ENCODE results near the gene PLD3.

PLD3 gene, protein sequence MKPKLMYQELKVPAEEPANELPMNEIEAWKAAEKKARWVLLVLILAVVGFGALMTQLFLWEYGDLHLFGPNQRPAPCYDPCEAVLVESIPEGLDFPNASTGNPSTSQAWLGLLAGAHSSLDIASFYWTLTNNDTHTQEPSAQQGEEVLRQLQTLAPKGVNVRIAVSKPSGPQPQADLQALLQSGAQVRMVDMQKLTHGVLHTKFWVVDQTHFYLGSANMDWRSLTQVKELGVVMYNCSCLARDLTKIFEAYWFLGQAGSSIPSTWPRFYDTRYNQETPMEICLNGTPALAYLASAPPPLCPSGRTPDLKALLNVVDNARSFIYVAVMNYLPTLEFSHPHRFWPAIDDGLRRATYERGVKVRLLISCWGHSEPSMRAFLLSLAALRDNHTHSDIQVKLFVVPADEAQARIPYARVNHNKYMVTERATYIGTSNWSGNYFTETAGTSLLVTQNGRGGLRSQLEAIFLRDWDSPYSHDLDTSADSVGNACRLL

GRCh38 chr19:40348125-40348913 is at the start of gene PLD3, which contains the start of gene C19orf47:
Gene PLD3 (plus strand): TSS chr19:40348695. CDS start chr19:40366484, 17,789 bp downstream.
Gene C19orf47 (minus strand): TSS chr19:40348397. CDS start chr19:40341857, 6,540 bp downstream.
- peak; percentile 99 to 100 for DNase-seq

DNA sequence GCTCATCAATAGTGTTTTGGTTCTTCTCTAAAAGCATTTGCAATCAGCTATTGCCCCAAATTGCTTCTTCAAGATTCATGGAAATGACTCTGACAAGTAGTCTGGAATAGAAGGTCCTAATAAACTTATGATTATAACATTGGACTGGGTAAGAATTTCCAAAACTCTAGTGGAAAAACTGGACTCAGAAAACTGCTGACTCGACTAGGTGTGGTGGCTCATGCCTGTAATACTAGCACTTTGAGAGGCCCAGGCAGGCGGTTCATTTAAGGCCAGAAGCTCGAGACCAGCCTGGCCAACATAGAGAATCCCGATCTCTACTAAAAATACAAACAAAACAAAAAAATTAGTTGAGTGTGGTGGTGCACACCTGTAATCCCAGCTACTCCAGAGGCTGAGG is 47.8 kb upstream of the PLD3 start:
- no peak for DNase-seq

DNA sequence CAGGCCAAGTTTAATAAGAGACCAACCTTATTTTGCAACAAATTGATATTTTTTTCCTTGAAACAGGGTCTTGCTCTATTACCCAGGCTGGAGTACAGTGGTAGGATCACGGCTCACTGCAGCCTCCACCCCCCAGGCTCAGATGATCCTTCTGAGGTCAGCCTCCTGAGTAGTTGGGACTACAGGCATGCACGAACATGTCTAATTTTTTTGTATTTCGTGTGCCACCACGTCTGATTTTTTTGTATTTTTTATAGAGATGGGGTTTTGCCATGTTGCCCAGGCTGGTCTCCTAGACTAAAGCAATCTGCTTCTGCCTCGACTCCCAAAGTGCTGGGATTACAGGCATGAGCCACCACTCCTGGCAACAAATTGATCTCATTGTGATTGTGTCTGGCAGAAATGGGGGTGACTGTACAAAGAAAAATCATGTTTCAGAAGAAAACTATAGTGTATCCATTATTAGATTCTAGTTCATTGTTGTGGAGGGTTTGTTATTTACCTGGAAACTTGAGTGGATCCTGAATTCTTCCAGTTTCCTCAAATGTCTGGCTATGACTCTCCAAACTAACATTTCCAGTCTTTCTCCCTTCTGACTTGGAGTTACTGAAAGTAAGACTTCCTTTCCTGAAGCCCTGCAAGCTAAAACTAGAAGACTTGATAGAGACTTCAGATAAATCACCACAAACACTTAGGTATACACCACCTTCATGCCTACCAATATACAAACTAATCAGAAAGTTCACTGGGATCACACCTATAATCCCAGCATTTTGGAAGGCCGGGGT is 46.1 kb upstream of the PLD3 start:
- DNase-seq: no peak

DNA sequence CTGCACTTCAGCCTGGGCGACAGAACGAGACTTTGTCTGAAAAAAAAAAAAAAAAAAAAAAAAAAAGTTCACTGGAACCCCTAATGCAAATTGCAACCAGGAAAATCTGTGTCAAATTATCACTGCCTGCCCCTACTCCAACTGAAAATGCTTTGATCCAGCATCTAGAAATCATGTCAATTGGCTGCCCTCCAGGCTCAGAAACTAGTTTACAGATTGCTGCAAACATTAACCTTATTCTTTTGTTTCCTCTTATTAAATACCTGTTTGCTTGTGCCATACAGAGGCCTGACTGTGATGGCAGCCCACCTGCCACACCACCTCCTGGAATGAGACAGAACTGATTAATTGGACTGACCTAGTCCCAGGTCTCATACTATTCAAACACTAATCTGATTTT is 44.7 kb upstream of the PLD3 start:
- no peak for DNase-seq

GRCh38 chr19:40304306-40304705 is 44.2 kb upstream of the PLD3 start:
- DNase-seq: no peak

GRCh38 chr19:40305403-40305802 is 43.1 kb upstream of the PLD3 start:
- peak; percentile 75 to 90 for DNase-seq

GRCh38 chr19:40309666-40310065 is 38.8 kb upstream of the PLD3 start:
- DNase-seq: no peak

DNA sequence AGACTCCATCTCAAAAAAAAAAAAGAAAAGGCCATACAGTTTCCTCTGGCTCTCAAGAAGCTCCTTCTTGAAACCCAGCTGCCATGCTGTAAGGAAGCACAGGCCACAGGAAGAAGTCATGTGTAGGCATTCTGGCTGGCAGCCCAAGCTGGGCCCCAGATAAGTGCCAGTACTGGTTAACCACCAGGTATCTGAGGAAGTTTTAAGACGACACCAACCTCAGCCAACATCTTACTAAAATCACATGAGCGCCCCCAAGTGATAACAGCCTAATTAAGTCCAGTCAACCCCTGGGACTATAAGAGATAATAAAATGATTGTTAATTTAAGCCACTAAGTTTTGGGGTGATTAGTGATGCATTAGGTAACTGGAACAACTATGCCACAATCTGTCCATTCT is 36.0 kb upstream of the PLD3 start:
- no peak for DNase-seq

DNA sequence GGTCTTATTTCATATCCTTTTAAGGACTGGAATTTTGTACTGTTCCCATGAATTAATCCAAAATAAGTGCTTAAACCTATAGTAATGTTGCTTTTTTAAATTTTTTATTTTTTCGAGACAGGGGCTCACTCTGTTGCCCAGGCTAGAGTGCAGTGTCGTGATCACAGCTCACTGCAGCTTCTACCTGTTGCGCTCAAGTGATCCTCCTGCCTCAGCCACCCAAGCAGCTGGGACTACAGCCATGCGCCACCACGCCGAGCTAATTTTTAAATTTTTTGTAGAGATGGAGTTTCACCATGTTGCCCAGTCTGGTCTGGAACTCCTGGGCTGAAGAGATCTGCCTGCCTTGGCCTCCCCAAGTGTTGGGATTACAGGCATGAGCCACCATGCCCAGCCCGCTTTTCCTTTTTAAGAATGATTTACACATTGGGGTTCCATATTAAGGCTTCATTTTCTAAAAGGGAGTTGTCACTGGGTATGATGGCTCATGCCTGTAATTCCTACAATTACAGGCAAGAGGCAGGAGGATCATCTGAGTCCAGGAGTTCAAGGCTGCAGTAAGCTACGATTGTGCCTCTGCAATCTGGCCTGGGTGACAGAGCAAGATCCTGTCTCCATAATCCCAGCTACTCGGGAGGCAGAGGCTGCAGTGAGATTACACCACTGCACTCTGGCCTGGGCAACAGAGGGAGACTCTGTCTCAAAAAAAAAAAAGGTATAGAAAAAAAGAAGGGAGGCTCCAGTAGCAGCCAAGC is 35.1 kb upstream of the PLD3 start:
- DNase-seq: no peak

DNA sequence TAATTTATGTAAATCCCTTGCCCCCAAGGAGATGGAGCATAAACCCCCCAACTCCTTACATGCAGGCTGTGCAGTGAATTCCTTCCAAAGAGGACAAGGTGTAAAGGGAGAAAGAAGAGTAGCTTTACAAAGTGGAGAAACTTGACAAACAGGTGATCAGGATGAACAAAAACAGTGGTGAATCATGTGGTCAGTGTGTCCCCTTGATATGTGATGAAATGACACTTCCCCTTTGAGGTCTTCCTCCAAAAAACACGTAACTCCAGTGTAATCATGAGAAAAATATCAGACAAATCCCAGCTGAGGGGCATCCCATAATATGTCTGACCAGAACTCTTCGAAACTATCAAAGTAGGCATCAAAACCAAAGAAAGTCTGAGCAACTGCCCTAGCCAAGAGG is 33.8 kb upstream of the PLD3 start:
- DNase-seq: no peak

GRCh38 chr19:40315812-40316470 is 32.6 kb upstream of the PLD3 start:
- DNase-seq: no peak

GRCh38 chr19:40317338-40317737 is 31.2 kb upstream of the PLD3 start:
- no peak for DNase-seq

GRCh38 chr19:40320558-40320935 is 27.9 kb upstream of the PLD3 start:
- no peak for DNase-seq

- DNase-seq: no peak
Observed at GRCh38 chr19:40321076-40321475, 27.4 kb upstream of the PLD3 start.

DNA sequence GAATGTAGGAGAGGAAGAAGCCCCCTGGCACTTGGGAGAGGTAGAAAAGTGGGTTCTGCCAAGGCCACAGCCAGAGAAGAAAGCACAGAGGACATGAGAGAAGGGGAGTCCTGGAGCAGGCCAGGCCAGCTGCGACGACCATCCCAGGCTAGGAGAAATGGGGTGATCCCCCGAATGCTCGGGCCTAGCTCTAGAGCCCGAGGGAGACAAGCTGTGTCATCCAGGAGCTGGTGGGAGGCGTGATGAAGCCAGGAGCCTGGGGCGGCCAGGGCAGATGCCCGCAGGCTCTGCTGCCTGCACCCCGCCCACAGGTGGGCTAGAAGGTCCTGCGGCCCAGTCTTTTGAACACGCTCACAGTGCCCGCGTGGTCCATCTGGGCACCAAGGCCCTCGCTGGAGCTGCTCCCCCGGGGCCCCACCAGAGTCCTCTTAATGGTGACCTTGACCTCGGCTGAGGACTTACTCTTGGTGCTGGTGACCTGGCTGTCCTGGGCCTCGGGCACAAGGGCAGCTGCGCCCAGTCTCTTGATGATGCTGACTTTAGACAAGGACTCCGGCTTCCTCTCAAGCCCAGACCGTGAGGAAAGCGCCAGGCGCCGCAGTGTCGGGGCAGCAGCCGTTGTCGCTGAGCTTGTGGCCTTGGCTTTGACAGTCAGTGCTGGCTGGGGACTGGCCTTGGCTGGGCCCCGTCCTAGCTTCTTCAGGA is 26.8 kb upstream of the PLD3 start:
- DNase-seq: no peak

GRCh38 chr19:40322271-40322610 is 26.3 kb upstream of the PLD3 start:
- DNase-seq: no peak

GRCh38 chr19:40322951-40323615 is 25.4 kb upstream of the PLD3 start:
- no peak for DNase-seq

DNA sequence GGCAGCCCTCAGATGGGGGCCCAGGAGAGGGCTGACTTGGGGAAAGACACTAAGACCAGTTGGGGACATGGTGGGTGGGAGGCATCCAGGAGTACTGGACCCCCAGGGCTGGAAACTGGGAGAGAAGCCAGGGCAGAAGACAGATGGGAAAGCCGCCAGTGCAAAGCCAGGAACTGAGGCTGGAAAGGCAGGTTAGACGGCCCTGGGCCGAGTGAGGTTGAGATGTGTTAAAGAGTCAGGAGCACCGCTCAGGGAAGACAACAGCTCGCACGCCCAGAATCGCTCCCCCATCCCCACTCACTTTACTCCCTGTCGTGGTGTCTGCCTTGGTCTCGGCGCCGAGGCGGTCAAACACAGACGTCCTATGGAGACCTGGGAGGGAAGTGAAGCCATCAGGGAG is 24.8 kb upstream of the PLD3 start:
- DNase-seq: no peak

DNA sequence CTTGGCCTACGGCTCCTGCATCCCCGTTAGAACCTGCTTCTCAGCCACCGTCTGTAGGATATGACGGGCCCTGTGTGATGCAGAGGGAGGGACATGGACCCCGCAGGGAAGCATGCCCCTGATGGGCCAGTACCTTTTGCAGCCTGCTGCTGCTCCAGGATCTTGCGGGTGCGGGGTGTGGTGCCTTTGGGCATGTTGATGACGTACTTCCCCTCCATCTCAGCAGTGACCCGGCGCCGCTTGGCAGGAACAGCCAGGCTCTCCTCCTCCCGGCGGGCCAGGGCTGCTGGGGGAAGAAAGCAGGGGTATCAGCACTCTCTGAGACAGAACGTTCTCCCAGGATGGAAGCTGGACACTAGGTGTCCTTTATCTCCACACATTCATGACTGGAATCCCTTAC is 22.3 kb upstream of the PLD3 start:
- no peak for DNase-seq

- no peak for DNase-seq
Observed at GRCh38 chr19:40331052-40331451, 17.4 kb upstream of the PLD3 start.

DNA sequence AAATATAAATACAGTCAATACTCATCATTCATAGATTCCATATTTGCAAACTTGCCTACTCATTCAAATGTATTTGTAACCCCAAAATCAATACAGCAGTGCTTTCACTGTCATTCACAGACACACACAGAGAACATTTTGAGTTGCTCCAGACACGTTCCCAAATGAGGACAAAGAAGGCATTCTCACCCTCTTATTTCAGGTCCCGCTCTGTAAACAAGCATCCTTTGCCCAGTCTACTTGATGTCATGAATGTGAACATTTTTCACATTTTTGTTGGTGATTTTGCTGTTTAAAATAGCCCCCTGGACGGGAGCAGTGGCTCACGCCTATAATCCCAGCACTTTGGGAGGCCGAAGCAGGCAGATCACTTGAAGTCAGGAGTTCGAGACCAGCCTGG is 15.8 kb upstream of the PLD3 start:
- DNase-seq: no peak

Measured in NCI-H524 (cell line).